A549 (cell line): ENCODE measurements around the gene ABCA4. TPM values are rescaled to one million over a fixed set of nuclear protein-coding genes. Genes with fewer than 3 reads are reported as not detected.

ENCODE experiments used
- ATAC-seq, 2 experiments: fragments of 200-7000 bp in 1 of 2; fragments of >200 bp in 1 of 2; cut with Nextera tagmentation in 1 of 2; cut with Tn5 transposase in 1 of 2; 3 replicates each; pipeline versions ENCODE4 v1.8.0 to v1.9.1; 2018 to 2020; ENCODE audit warnings: mild to moderate bottlenecking in 1 of 2, moderate library complexity in 1 of 2
- CTCF ChIA-PET: fragments of 300-600 bp; sonication (Branson Sonifier 250); formaldehyde crosslinking; extraction: SDS; loops from one replicate; lab custom pipeline; 2021; ENCODE audit warnings: antibody characterized with exemption, inconsistent platforms; lab: Yijun Ruan, JAX
- POLR2A ChIA-PET: fragments of 350-600 bp; formaldehyde crosslinking; extraction: SDS; loops from one replicate; lab custom pipeline; 2021; ENCODE audit warnings: antibody characterized with exemption, inconsistent platforms; lab: Yijun Ruan, JAX
- DNase-seq, 2 experiments: peaks; one replicate each; pipeline versions ENCODE4 v3.0.0 to v3.0.0-alpha.2; 2011 to 2016; ENCODE audit warnings: low read depth in 1 of 2, low spot score in 1 of 2
- FAIRE-seq: peaks from 2 replicates; lab custom pipeline; 2011; peaks lifted over from hg19 to GRCh38; lab: Jason Lieb, UNC
- H3K27ac ChIP-seq, 2 experiments: fragments of >200 bp; sonication (Bioruptor Twin); formaldehyde crosslinking; 3 replicates each; pipeline ENCODE4 v1.5.1; 2016 to 2017
- H3K4me1 ChIP-seq: fragments of >200 bp; sonication (Bioruptor Twin); formaldehyde crosslinking; 3 replicates; pipeline ENCODE4 v1.6.1; 2016
- H3K4me2 ChIP-seq: fragments of >200 bp; sonication (Bioruptor Twin); formaldehyde crosslinking; 3 replicates; pipeline ENCODE4 v1.6.1; 2016
- H3K4me3 ChIP-seq: fragments of >200 bp; sonication (Bioruptor Twin); formaldehyde crosslinking; 3 replicates; pipeline ENCODE4 v1.5.1; 2016
- H3K9me3 ChIP-seq: fragments of >200 bp; sonication (Bioruptor Twin); formaldehyde crosslinking; 3 replicates; pipeline ENCODE4 v1.6.1; 2016
- ATOH8 ChIP-seq: fragments of 250-450 bp; sonication (Bioruptor Pico); IDR thresholded peaks from 2 replicates; pipeline ENCODE4 v1.5.0; 2020; ENCODE audit warnings: low read depth, mild to moderate bottlenecking, moderate library complexity
- BCL3 ChIP-seq: fragments of >200 bp; sonication (Bioruptor Twin); formaldehyde crosslinking; IDR thresholded peaks from 3 replicates; pipeline ENCODE4 v1.6.1; 2016
- BHLHE40 ChIP-seq: IDR thresholded peaks from 2 replicates; pipeline ENCODE4 v1.6.1; 2012; ENCODE audit warnings: low read depth, low read length, inconsistent platforms
- CBX2 ChIP-seq: fragments of 200-600 bp; sonication (generic); IDR thresholded peaks from 2 replicates; pipeline ENCODE4 v1.6.1; 2016; ENCODE audit warnings: low read depth, mild to moderate bottlenecking, borderline replicate concordance
- CEBPB ChIP-seq, 2 experiments: fragments of >200 bp in 1 of 2; sonication (Bioruptor Twin) in 1 of 2; formaldehyde crosslinking in 1 of 2; IDR thresholded peaks; 2 replicates each; pipeline ENCODE4 v1.6.1; 2012 to 2016
- CHD4 ChIP-seq: fragments of 200-600 bp; sonication (generic); IDR thresholded peaks from 2 replicates; pipeline ENCODE4 v1.6.1; 2016; ENCODE audit warnings: antibody characterized with exemption, mild to moderate bottlenecking, borderline replicate concordance
- CTCF ChIP-seq: fragments of >200 bp; sonication (Bioruptor Twin); formaldehyde crosslinking; IDR thresholded peaks from 3 replicates; pipeline ENCODE4 v1.5.1; 2016
- E2F6 ChIP-seq: IDR thresholded peaks from 2 replicates; pipeline ENCODE4 v1.6.1; 2012; ENCODE audit warnings: low read depth, borderline replicate concordance
- FOSB ChIP-seq: fragments of 250-450 bp; sonication (Bioruptor Pico); IDR thresholded peaks from 2 replicates; pipeline ENCODE4 v1.5.0; 2020; ENCODE audit warnings: mild to moderate bottlenecking, moderate library complexity
- FOSL2 ChIP-seq, 2 experiments: fragments of 450-650 bp in 1 of 2; fragments of >200 bp in 1 of 2; sonication (Bioruptor Twin) in 1 of 2; formaldehyde crosslinking; IDR thresholded peaks; 2 replicates each; pipeline versions ENCODE4 v1.5.0 to v1.6.1; 2016 to 2020; ENCODE audit warnings: mild to moderate bottlenecking in 1 of 2, moderate library complexity in 1 of 2
- GATA3 ChIP-seq: IDR thresholded peaks from 2 replicates; pipeline ENCODE4 v1.6.1; 2012; ENCODE audit warnings: borderline replicate concordance
- HEYL ChIP-seq: fragments of 250-450 bp; sonication (Bioruptor Pico); IDR thresholded peaks from 2 replicates; pipeline ENCODE4 v1.8.0; 2021; ENCODE audit warnings: mild to moderate bottlenecking, moderate library complexity
- HMGXB4 ChIP-seq: fragments of 250-450 bp; sonication (Bioruptor Pico); IDR thresholded peaks from 2 replicates; pipeline ENCODE4 v1.5.0; 2021; ENCODE audit warnings: mild to moderate bottlenecking, moderate library complexity, borderline replicate concordance
- JUN ChIP-seq, 2 experiments: fragments of >200 bp; sonication (Bioruptor Twin); formaldehyde crosslinking; IDR thresholded peaks; 2 replicates in 1 of 2; 3 replicates in 1 of 2; pipeline ENCODE4 v1.6.1; 2016 to 2017
- KDM5A ChIP-seq: fragments of 200-600 bp; sonication (generic); IDR thresholded peaks from 2 replicates; pipeline ENCODE4 v1.6.1; 2016; ENCODE audit warnings: antibody characterized with exemption, mild to moderate bottlenecking
- MAZ ChIP-seq: fragments of 150-350 bp; IDR thresholded peaks from 2 replicates; pipeline ENCODE4 v1.6.1; 2014; ENCODE audit warnings: antibody characterized with exemption, low read depth, low read length, borderline replicate concordance
- MYC ChIP-seq: IDR thresholded peaks from 2 replicates; pipeline ENCODE4 v1.6.1; 2012; ENCODE audit warnings: mild to moderate bottlenecking, inconsistent platforms, low read length, improper control_type of control experiment, borderline replicate concordance
- NPAS2 ChIP-seq: fragments of 250-450 bp; sonication (Bioruptor Pico); IDR thresholded peaks from 2 replicates; pipeline ENCODE4 v1.8.0; 2022; ENCODE audit warnings: mild to moderate bottlenecking, moderate library complexity, borderline replicate concordance
- POLR2A ChIP-seq: IDR thresholded peaks from 2 replicates; pipeline ENCODE4 v1.6.1; 2012; ENCODE audit warnings: mild to moderate bottlenecking, low read length
- RARB ChIP-seq: fragments of 250-450 bp; sonication (Bioruptor Pico); IDR thresholded peaks from 2 replicates; pipeline ENCODE4 v1.8.0; 2021; ENCODE audit warnings: mild to moderate bottlenecking, moderate library complexity
- RFX5 ChIP-seq: fragments of 450-650 bp; IDR thresholded peaks from 2 replicates; pipeline ENCODE4 v1.7.1; 2014; ENCODE audit warnings: antibody characterized with exemption, mild to moderate bottlenecking, moderate library complexity
- RNF2 ChIP-seq: fragments of 200-600 bp; sonication (generic); IDR thresholded peaks from 2 replicates; pipeline ENCODE4 v1.6.1; 2016; ENCODE audit warnings: low read depth, mild to moderate bottlenecking, antibody characterized with exemption, moderate library complexity, borderline replicate concordance
- USF2 ChIP-seq: fragments of 450-650 bp; IDR thresholded peaks from 2 replicates; pipeline ENCODE4 v1.6.1; 2014; ENCODE audit warnings: antibody characterized with exemption
- ZC3H11A ChIP-seq: fragments of 450-650 bp; IDR thresholded peaks from 2 replicates; pipeline ENCODE4 v1.6.1; 2014; ENCODE audit warnings: antibody characterized with exemption, mild to moderate bottlenecking
- WGBS: methylation state at CpG from one replicate; pipeline ENCODE4 v1.1.6; 2017; ENCODE audit errors: missing lambda C conversion rate; 5-methylcytosine and 5-hydroxymethylcytosine counted together
- polyA plus RNA-seq, 4 experiments: library from polyadenylated mRNA; depleted of rRNA in 3 of 4; stranded (reverse); fragments of >200 nt; fragmentation: RNase III in 1 of 4; extraction: RNeasy Plus Mini Kit Qiagen cat#74134 plus additional on column Dnase treatment in 1 of 4; gene quantifications; 2 replicates in 3 of 4; 3 replicates in 1 of 4; pipeline ENCODE4 v1.2.3, GENCODE V29; 2011 to 2017

Gene ABCA4
- polyA plus RNA-seq, 2 of the 4 experiments (the other 2 are of a cell fraction), result 0.05 to 0.23 TPM

GRCh38 chr1:94110946-94111740, 9.8 kb downstream of the ABCA4 start:
- no peak for FAIRE-seq
- ATAC-seq, result no peak
- Histone ChIP-seq H3K27ac (no peak overlapping the region), H3K4me2 (no peak overlapping the region), H3K9me3 (no peaks in the 10 kb centered on the region), H3K4me3 (no peak overlapping the region), H3K4me1 (peaks cover 8% of the 10 kb centered on the region; the same call in 2 of the 3 replicates)
- ChIA-PET CTCF (no interaction called here), POLR2A (no interaction called here)
- TF ChIP-seq E2F6 (no peak), RARB (no peak), ZC3H11A (no peak), RNF2 (no peak), JUN (IDR thresholded peaks at IDR 0.05) (no peak), MAZ (no peak), BHLHE40 (no peak), CEBPB (IDR thresholded peaks at IDR 0.05) (no peak), NPAS2 (no peak), MYC (no peak), HMGXB4 (CRISPR knock-in tag) (no peak)
- 78% methylated on average over 10 of the region's 10 CpGs for WGBS
- no peak for DNase-seq

GRCh38 chr1:94110021-94110761, 10.8 kb downstream of the ABCA4 start:
- ATAC-seq, result no peak
- FAIRE-seq, result no peak
- TF ChIP-seq HEYL (CRISPR knock-in tag), result no peak
- TF ChIP-seq HMGXB4 (CRISPR knock-in tag), result no peak
- no peak for TF ChIP-seq CTCF
- TF ChIP-seq USF2, result no peak
- TF ChIP-seq CHD4, result no peak
- no peak for TF ChIP-seq FOSB (CRISPR knock-in tag)
- TF ChIP-seq RFX5, result no peak
- no peak for TF ChIP-seq BCL3
- no peak for TF ChIP-seq ATOH8
- no peak for TF ChIP-seq NPAS2
- no peak for TF ChIP-seq CBX2
- no peak for TF ChIP-seq GATA3
- TF ChIP-seq FOSL2 (IDR thresholded peaks at IDR 0.05), result no peak
- TF ChIP-seq FOSL2 (CRISPR knock-in tag; IDR thresholded peaks at IDR 0.05), result no peak
- TF ChIP-seq POLR2A, result no peak
- TF ChIP-seq KDM5A, result no peak
- TF ChIP-seq RARB, result no peak

More at GRCh38 chr1:94110021-94110761, 10.8 kb downstream of the ABCA4 start:
- Histone ChIP-seq H3K27ac (no peak overlapping the region), H3K9me3 (no peaks in the 10 kb centered on the region), H3K4me1 (peaks cover 10% of the 10 kb centered on the region; the same call in 2 of the 3 replicates), H3K4me2 (no peak overlapping the region), H3K4me3 (no peak overlapping the region)
- ChIA-PET CTCF (interaction anchor here (0.8 kb wide), 2 partner anchors 10 to 65 kb away, joined by 3 read pairs; no protein-coding TSS in a partner anchor), POLR2A (no interaction called here)
- WGBS, result 53% methylated on average over 3 of the region's 4 CpGs
- no peak for DNase-seq
